GM12878 (cell line): ENCODE results near the gene STAT3. TPM values are rescaled to one million over a fixed set of nuclear protein-coding genes. Genes with fewer than 3 reads are reported as not detected.

ENCODE experiments used
- BACH1 ChIP-seq: fragments of 450-650 bp; IDR thresholded peaks from 2 replicates; pipeline ENCODE4 v1.6.1; 2017; ENCODE audit warnings: mild to moderate bottlenecking, borderline replicate concordance
- EED ChIP-seq: sonication (generic); IDR thresholded peaks from 2 replicates; pipeline ENCODE4 v1.6.1; 2016; ENCODE audit warnings: antibody characterized with exemption, low read depth
- IKZF1 ChIP-seq: fragments of 450-650 bp; conservative IDR thresholded peaks from 2 replicates; pipeline ENCODE4 v1.6.1; 2017; ENCODE audit warnings: antibody characterized with exemption, mild to moderate bottlenecking
- IKZF2 ChIP-seq, 2 experiments: fragments of 450-650 bp; IDR thresholded peaks; 2 replicates each; pipeline ENCODE4 v1.6.1; 2017; ENCODE audit warnings: mild to moderate bottlenecking in 2 of 2, moderate library complexity in 2 of 2
- IRF5 ChIP-seq: fragments of 450-650 bp; IDR thresholded peaks from 2 replicates; pipeline ENCODE4 v1.6.1; 2017; ENCODE audit warnings: borderline replicate concordance
- MEF2B ChIP-seq: fragments of 450-650 bp; IDR thresholded peaks from 2 replicates; pipeline ENCODE4 v1.6.1; 2018; ENCODE audit warnings: mild to moderate bottlenecking, moderate library complexity; ENCODE audit not compliant: partially characterized antibody, poor library complexity, severe bottlenecking
- NFXL1 ChIP-seq: fragments of 450-650 bp; IDR thresholded peaks from 2 replicates; pipeline ENCODE4 v1.6.1; 2017; ENCODE audit warnings: antibody characterized with exemption, mild to moderate bottlenecking, borderline replicate concordance
- PRDM15 ChIP-seq: fragments of 450-650 bp; formaldehyde crosslinking; IDR thresholded peaks from 2 replicates; pipeline ENCODE4 v1.4.0; 2020; ENCODE audit warnings: mild to moderate bottlenecking, moderate library complexity
- RB1 ChIP-seq: fragments of 450-650 bp; formaldehyde crosslinking; IDR thresholded peaks from 2 replicates; pipeline ENCODE4 v1.6.1; 2017; ENCODE audit warnings: mild to moderate bottlenecking, borderline replicate concordance
- RBBP5 ChIP-seq: fragments of 200-600 bp; sonication (generic); conservative IDR thresholded peaks from 2 replicates; pipeline ENCODE4 v1.6.1; 2016
- RFX5 ChIP-seq: IDR thresholded peaks from 2 replicates; pipeline ENCODE4 v1.6.1; 2011; ENCODE audit warnings: low read depth, low read length, improper control_type of control experiment
- SIX5 ChIP-seq: IDR thresholded peaks from 2 replicates; pipeline ENCODE4 v1.6.1; 2011; ENCODE audit warnings: mild to moderate bottlenecking, low read depth, low read length, moderate library complexity; ENCODE audit not compliant: severe bottlenecking
- SMC3 ChIP-seq: IDR thresholded peaks from 2 replicates; pipeline ENCODE4 v1.6.1; 2011; ENCODE audit warnings: low read length, improper control_type of control experiment, borderline replicate concordance
- SREBF1 ChIP-seq: IDR thresholded peaks from 2 replicates; pipeline ENCODE4 v1.6.1; 2012; ENCODE audit warnings: mild to moderate bottlenecking, low read length
- TAF1 ChIP-seq: IDR thresholded peaks from 2 replicates; pipeline ENCODE4 v1.6.1; 2011; ENCODE audit warnings: mild to moderate bottlenecking, low read depth, low read length, borderline replicate concordance
- TCF12 ChIP-seq: IDR thresholded peaks from 2 replicates; pipeline ENCODE4 v1.6.1; 2011; ENCODE audit warnings: low read depth, mild to moderate bottlenecking, low read length
- ZNF274 ChIP-seq: IDR thresholded peaks from one replicate; pipeline ENCODE4 v1.8.0; 2011; ENCODE audit not compliant: insufficient read length, insufficient read depth
- polyA plus RNA-seq, 11 experiments: library from polyadenylated mRNA; depleted of rRNA in 4 of 11; unstranded in 6 of 11; stranded (reverse) in 5 of 11; fragments of >200 nt; fragmentation: Nextera tagmentation in 4 of 11; fragmentation: Illumina TruSeq in 1 of 11; extraction: Ambion mirVana in 4 of 11; extraction: Trizol in 1 of 11; gene quantifications; 1 replicate in 1 of 11; 2 replicates in 10 of 11; pipeline versions ENCODE4 v1.2.1 to v1.2.3, GENCODE V29; 2011 to 2016; ENCODE audit warnings: inconsistent platforms in 2 of 11, missing spikeins in 2 of 11, low read depth in 1 of 11
- total RNA-seq, 4 experiments: library from RNA; depleted of rRNA in 3 of 4; stranded (reverse); fragments of >200 nt in 3 of 4; fragmentation: Illumina TruSeq in 1 of 4; extraction: Trizol in 1 of 4; gene quantifications; 2 replicates each; pipeline versions ENCODE4 v1.2.1 to v1.2.3, GENCODE V29; 2013 to 2021
- TF ChIP-seq, protein P1 (sequence below): fragments of 450-650 bp; IDR thresholded peaks from 2 replicates; pipeline ENCODE4 v1.6.1; 2017; ENCODE audit warnings: mild to moderate bottlenecking, moderate library complexity
- TF ChIP-seq, protein P2 (sequence below): fragments of 450-650 bp; IDR thresholded peaks from 2 replicates; pipeline ENCODE4 v1.6.1; 2016; ENCODE audit warnings: mild to moderate bottlenecking

Gene STAT3
- total and polyA plus RNA-seq, 10 of the 15 experiments (the other 5 are each of a cell fraction or from before 2014, with no cell fraction given), result 18.4 to 96.4 (median 60.9) TPM

GRCh38 chr17:42322382-42323267 lies 65.6 kb downstream of the STAT3 start (continued):
- no peak for TF ChIP-seq TAF1
- TF ChIP-seq IKZF2 (IDR thresholded peaks at IDR 0.05), result peak in 1 of 2 experiments; percentile 30; a peak in 1 of 4 replicates
- TF ChIP-seq, protein P1, sequence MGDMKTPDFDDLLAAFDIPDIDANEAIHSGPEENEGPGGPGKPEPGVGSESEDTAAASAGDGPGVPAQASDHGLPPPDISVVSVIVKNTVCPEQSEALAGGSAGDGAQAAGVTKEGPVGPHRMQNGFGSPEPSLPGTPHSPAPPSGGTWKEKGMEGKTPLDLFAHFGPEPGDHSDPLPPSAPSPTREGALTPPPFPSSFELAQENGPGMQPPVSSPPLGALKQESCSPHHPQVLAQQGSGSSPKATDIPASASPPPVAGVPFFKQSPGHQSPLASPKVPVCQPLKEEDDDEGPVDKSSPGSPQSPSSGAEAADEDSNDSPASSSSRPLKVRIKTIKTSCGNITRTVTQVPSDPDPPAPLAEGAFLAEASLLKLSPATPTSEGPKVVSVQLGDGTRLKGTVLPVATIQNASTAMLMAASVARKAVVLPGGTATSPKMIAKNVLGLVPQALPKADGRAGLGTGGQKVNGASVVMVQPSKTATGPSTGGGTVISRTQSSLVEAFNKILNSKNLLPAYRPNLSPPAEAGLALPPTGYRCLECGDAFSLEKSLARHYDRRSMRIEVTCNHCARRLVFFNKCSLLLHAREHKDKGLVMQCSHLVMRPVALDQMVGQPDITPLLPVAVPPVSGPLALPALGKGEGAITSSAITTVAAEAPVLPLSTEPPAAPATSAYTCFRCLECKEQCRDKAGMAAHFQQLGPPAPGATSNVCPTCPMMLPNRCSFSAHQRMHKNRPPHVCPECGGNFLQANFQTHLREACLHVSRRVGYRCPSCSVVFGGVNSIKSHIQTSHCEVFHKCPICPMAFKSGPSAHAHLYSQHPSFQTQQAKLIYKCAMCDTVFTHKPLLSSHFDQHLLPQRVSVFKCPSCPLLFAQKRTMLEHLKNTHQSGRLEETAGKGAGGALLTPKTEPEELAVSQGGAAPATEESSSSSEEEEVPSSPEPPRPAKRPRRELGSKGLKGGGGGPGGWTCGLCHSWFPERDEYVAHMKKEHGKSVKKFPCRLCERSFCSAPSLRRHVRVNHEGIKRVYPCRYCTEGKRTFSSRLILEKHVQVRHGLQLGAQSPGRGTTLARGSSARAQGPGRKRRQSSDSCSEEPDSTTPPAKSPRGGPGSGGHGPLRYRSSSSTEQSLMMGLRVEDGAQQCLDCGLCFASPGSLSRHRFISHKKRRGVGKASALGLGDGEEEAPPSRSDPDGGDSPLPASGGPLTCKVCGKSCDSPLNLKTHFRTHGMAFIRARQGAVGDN, result no peak
- TF ChIP-seq EED, result peak; percentile 23; the same call in 1 of the 2 replicates
- TF ChIP-seq ZNF274, result no peak
- TF ChIP-seq BACH1, result no peak
- TF ChIP-seq, protein P2, sequence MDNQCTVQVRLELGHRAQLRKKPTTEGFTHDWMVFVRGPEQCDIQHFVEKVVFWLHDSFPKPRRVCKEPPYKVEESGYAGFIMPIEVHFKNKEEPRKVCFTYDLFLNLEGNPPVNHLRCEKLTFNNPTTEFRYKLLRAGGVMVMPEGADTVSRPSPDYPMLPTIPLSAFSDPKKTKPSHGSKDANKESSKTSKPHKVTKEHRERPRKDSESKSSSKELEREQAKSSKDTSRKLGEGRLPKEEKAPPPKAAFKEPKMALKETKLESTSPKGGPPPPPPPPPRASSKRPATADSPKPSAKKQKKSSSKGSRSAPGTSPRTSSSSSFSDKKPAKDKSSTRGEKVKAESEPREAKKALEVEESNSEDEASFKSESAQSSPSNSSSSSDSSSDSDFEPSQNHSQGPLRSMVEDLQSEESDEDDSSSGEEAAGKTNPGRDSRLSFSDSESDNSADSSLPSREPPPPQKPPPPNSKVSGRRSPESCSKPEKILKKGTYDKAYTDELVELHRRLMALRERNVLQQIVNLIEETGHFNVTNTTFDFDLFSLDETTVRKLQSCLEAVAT, result no peak; the same call in 1 of the 2 replicates
- peak; percentile 63; the same call in 1 of the 2 replicates for TF ChIP-seq RFX5
- no peak for TF ChIP-seq PRDM15
- TF ChIP-seq IKZF1, result peak; percentile 67; the same call in 1 of the 2 replicates
- no peak for TF ChIP-seq RBBP5
- TF ChIP-seq SREBF1, result no peak
- no peak for TF ChIP-seq NFXL1
- TF ChIP-seq RB1, result peak; percentile 83; the same call in 1 of the 2 replicates
- TF ChIP-seq TCF12, result 0 out of 2 replicates have a peak, but pooled peaks have one; percentile 29
- no peak for TF ChIP-seq MEF2B
- no peak for TF ChIP-seq IRF5
- TF ChIP-seq SIX5, result no peak
- peak; percentile 100 for TF ChIP-seq SMC3
